GM12878 (cell line): ENCODE results near the gene CCIN. TPM values are rescaled to one million over a fixed set of nuclear protein-coding genes. Genes with fewer than 3 reads are reported as not detected.

Source experiments
- ATAC-seq: fragments of 200-7000 bp; cut with Tn5 transposase; 3 replicates; pipeline ENCODE4 v1.9.1; 2020; ENCODE audit warnings: mild to moderate bottlenecking, moderate library complexity
- BruUV-seq: library from RNA; stranded (reverse); fragments of 400-500 nt; replicated peaks from 2 replicates; lab custom pipeline; 2021; lab: Mats Ljungman, UMichigan
- CTCF ChIA-PET: fragments of 300-600 bp; sonication (Branson Sonifier 250); formaldehyde crosslinking; extraction: SDS; loops from one replicate; lab custom pipeline; 2021; ENCODE audit warnings: inconsistent platforms; lab: Yijun Ruan, JAX
- POLR2A ChIA-PET: fragments of 350-600 bp; formaldehyde crosslinking; extraction: SDS; loops from one replicate; lab custom pipeline; 2021; ENCODE audit warnings: inconsistent platforms; lab: Charles Lee
- RAD21 ChIA-PET: fragments of 300-600 bp; sonication (Branson Sonifier 250); formaldehyde crosslinking; loops from one replicate; lab custom pipeline; 2023; ENCODE audit warnings: antibody characterized with exemption; ENCODE audit not compliant: unreplicated experiment; lab: Charles Lee
- SMC1A ChIA-PET: fragments of 300-600 bp; sonication (Branson Sonifier 250); formaldehyde crosslinking; loops from one replicate; lab custom pipeline; 2023; ENCODE audit not compliant: unreplicated experiment, uncharacterized antibody; lab: Charles Lee
- DNase-seq: peaks from one replicate; pipeline ENCODE4 v3.0.0-alpha.2; 2011; ENCODE audit warnings: low read depth, low spot score
- FAIRE-seq: peaks from 3 replicates; lab custom pipeline; 2011; peaks lifted over from hg19 to GRCh38; lab: Jason Lieb, UNC
- H2AFZ ChIP-seq: 2 replicates; pipeline ENCODE4 v1.6.0; 2011; ENCODE audit warnings: low read depth, low read length, control low read depth; ENCODE audit not compliant: control insufficient read depth
- H3K27ac ChIP-seq: 2 replicates; pipeline ENCODE4 v1.5.1; 2011; ENCODE audit warnings: control low read depth; ENCODE audit not compliant: control insufficient read depth, insufficient read depth
- H3K27me3 ChIP-seq, 2 experiments: replicated peaks in 1 of 2; 2 replicates each; pipeline versions ENCODE4 v1.6.0 to v1.6.1; 2011; ENCODE audit warnings: low read length in 1 of 2; ENCODE audit not compliant: control insufficient read depth in 2 of 2, insufficient read depth in 2 of 2
- H3K36me3 ChIP-seq, 2 experiments: 2 replicates each; pipeline ENCODE4 v1.5.1; 2011; ENCODE audit warnings: low read length in 1 of 2; ENCODE audit not compliant: control insufficient read depth in 2 of 2, insufficient read depth in 2 of 2
- H3K4me1 ChIP-seq: 2 replicates; pipeline ENCODE4 v1.6.1; 2011; ENCODE audit warnings: mild to moderate bottlenecking, low read length, moderate library complexity, mixed read lengths; ENCODE audit not compliant: control insufficient read depth, insufficient read depth
- H3K4me2 ChIP-seq: 2 replicates; pipeline ENCODE4 v1.6.0; 2011; ENCODE audit warnings: control low read depth; ENCODE audit not compliant: control insufficient read depth, insufficient read depth
- H3K4me3 ChIP-seq: fragments of 200-600 bp; sonication (generic); 2 replicates; pipeline ENCODE4 v1.5.1; 2016
- H3K79me2 ChIP-seq: 2 replicates; pipeline ENCODE4 v1.6.0; 2011; ENCODE audit warnings: low read length; ENCODE audit not compliant: control insufficient read depth, insufficient read depth
- H3K9ac ChIP-seq: 2 replicates; pipeline ENCODE4 v1.8.0; 2011; ENCODE audit warnings: low read length, control low read depth, mixed read lengths; ENCODE audit not compliant: control insufficient read depth, insufficient read depth
- H3K9me3 ChIP-seq: replicated peaks from 3 replicates; pipeline ENCODE4 v1.5.1; 2011; ENCODE audit warnings: mild to moderate bottlenecking, low read length; ENCODE audit not compliant: control insufficient read depth, insufficient read depth
- H4K20me1 ChIP-seq: 2 replicates; pipeline ENCODE4 v1.6.0; 2011; ENCODE audit not compliant: control insufficient read depth, insufficient read depth
- CHD1 ChIP-seq: IDR thresholded peaks from 2 replicates; pipeline ENCODE4 v1.6.1; 2012; ENCODE audit warnings: low read depth, low read length, improper control_type of control experiment
- SPI1 ChIP-seq: IDR thresholded peaks from 2 replicates; pipeline ENCODE4 v1.6.1; 2011; ENCODE audit warnings: low read depth, mild to moderate bottlenecking, low read length, moderate library complexity, borderline replicate concordance; ENCODE audit not compliant: insufficient read depth
- SREBF1 ChIP-seq: IDR thresholded peaks from 2 replicates; pipeline ENCODE4 v1.6.1; 2012; ENCODE audit warnings: mild to moderate bottlenecking, low read length
- SUPT20H ChIP-seq: IDR thresholded peaks from 2 replicates; pipeline ENCODE4 v1.6.1; 2011; ENCODE audit warnings: low read depth, mild to moderate bottlenecking, low read length, moderate library complexity, borderline replicate concordance; ENCODE audit not compliant: control insufficient read depth
- ZNF217 ChIP-seq: fragments of 450-650 bp; IDR thresholded peaks from 2 replicates; pipeline ENCODE4 v1.6.1; 2017; ENCODE audit warnings: antibody characterized with exemption, mild to moderate bottlenecking
- WGBS: methylation state at CpG from one replicate; pipeline ENCODE4 v1.1.6; 2016; ENCODE audit warnings: low lambda C conversion rate; ENCODE audit not compliant: insufficient replicate concordance, insufficient coverage; ENCODE audit errors: missing lambda C conversion rate; 5-methylcytosine and 5-hydroxymethylcytosine counted together
- in situ Hi-C: fragments of 300-500 bp; cut with MboI; formaldehyde crosslinking; loops from 9 replicates; pipeline ENCODE4 v1.14.3; 2018; ENCODE audit warnings: mixed read lengths
- intact Hi-C: fragments of 100-400 bp; cut with micrococcal nuclease; formaldehyde crosslinking; loops from one replicate; pipeline ENCODE4 v1.14.2; 2022; ENCODE audit not compliant: unreplicated experiment
- polyA plus RNA-seq, 11 experiments: library from polyadenylated mRNA; depleted of rRNA in 4 of 11; unstranded in 6 of 11; stranded (reverse) in 5 of 11; fragments of >200 nt; fragmentation: Nextera tagmentation in 4 of 11; fragmentation: Illumina TruSeq in 1 of 11; extraction: Ambion mirVana in 4 of 11; extraction: Trizol in 1 of 11; gene quantifications; 1 replicate in 1 of 11; 2 replicates in 10 of 11; pipeline versions ENCODE4 v1.2.1 to v1.2.3, GENCODE V29; 2011 to 2016; ENCODE audit warnings: inconsistent platforms in 2 of 11, missing spikeins in 2 of 11, low read depth in 1 of 11
- total RNA-seq, 4 experiments: library from RNA; depleted of rRNA in 3 of 4; stranded (reverse); fragments of >200 nt in 3 of 4; fragmentation: Illumina TruSeq in 1 of 4; extraction: Trizol in 1 of 4; gene quantifications; 2 replicates each; pipeline versions ENCODE4 v1.2.1 to v1.2.3, GENCODE V29; 2013 to 2021
- TF ChIP-seq, protein P1 (sequence below): IDR thresholded peaks from 2 replicates; pipeline ENCODE4 v1.6.1; 2011; ENCODE audit warnings: mild to moderate bottlenecking, low read depth, low read length, moderate library complexity; ENCODE audit not compliant: insufficient replicate concordance
- TF ChIP-seq, protein P2 (sequence below): fragments of 450-650 bp; IDR thresholded peaks from 2 replicates; pipeline ENCODE4 v1.6.1; 2017; ENCODE audit warnings: mild to moderate bottlenecking, moderate library complexity

Gene CCIN
- total and polyA plus RNA-seq, 10 of the 15 experiments (the other 5 are each of a cell fraction or from before 2014, with no cell fraction given), result not detected

DNA sequence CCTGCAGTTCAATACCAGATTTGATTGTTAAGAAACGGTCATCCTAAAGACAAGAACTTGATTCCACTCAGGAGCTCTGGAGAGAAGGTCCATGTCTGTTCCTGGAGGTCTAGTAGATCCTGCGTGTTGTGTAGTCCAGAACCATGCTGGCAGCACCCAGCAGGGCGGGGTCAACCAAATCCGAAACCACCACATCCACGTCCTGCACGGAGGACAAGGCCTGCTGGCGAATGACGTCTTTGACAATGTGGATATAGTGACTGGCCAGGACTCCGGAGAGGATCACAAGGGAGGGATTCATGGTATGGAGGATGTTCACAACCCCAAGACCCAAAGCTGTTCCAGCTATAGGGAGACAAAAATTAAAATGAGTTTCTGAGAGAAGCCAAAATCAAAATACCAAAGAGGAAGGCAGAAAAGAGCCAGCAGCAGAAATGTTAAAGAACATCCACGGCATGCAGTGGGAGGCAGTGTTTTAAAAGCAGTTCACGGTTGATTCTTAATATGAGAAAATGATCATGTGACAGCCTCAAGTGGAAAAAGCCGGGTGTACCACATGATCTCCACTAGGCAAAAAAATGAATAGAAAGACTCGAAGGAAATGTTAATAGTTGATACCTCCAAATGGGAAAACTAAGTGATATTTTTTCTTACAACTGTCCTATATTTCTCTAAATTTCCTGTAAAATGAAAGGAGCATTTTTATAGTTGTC lies 48.2 kb downstream of the CCIN start (continued):
- TF ChIP-seq SPI1, result no peak

DNA sequence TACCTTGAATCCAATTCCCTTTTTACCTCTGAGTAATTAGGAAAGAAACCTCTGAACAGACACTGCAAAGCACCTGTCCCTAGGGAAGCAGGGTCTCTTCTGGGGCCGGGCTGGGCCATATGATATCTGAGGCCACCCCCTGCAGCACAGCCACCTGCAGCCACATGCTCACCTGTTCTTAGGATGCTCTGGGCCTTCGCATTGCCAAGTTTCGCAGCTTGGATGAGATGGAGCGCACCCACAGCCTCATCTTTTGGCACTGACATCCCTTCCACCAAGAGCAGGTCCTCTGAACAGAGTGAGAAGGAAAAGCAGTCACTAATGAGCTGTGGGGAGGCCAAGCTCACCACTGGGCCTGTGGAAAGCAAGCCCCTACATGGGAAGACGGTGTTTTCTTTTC lies 48.8 kb downstream of the CCIN start:
- intact Hi-C loops (no loop called here), in situ Hi-C loops (no loop called here)
- DNase-seq (no peak), ATAC-seq (no peak), FAIRE-seq (no peak)
- SMC1A ChIA-PET, result interaction anchor here (0.5 kb wide), 1 partner anchor 1245 kb away, joined by 3 read pairs; no protein-coding TSS in a partner anchor
- RAD21 ChIA-PET, result no interaction called here
- H3K9me3 ChIP-seq, result peaks cover under 1% of the 10 kb centered on the region; the same call in 1 of the 3 replicates
- CTCF ChIA-PET, result interaction anchor here (0.8 kb wide), 1 partner anchor 15 kb away, joined by 3 read pairs; no protein-coding TSS in a partner anchor
- H3K9ac ChIP-seq, result no peak overlapping the region
- no peak overlapping the region for H3K4me3 ChIP-seq
- no peaks in the 10 kb centered on the region for H4K20me1 ChIP-seq
- BruUV-seq, result no TSS peak
- H3K27ac ChIP-seq, result no peak overlapping the region
- H3K79me2 ChIP-seq, result no peaks in the 10 kb centered on the region
- POLR2A ChIA-PET, result no interaction called here
- no peak overlapping the region for H2AFZ ChIP-seq
- no peaks in the 10 kb centered on the region for H3K27me3 ChIP-seq
- 77% methylated on average over 5 of the region's 5 CpGs for WGBS
- peaks cover 22 to 40% of the 10 kb centered on the region in 2 experiments for H3K36me3 ChIP-seq
- H3K4me1 ChIP-seq, result no peaks in the 10 kb centered on the region
- TF ChIP-seq, protein P1, sequence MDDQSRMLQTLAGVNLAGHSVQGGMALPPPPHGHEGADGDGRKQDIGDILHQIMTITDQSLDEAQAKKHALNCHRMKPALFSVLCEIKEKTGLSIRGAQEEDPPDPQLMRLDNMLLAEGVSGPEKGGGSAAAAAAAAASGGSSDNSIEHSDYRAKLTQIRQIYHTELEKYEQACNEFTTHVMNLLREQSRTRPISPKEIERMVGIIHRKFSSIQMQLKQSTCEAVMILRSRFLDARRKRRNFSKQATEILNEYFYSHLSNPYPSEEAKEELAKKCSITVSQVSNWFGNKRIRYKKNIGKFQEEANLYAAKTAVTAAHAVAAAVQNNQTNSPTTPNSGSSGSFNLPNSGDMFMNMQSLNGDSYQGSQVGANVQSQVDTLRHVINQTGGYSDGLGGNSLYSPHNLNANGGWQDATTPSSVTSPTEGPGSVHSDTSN, result no peak
- no peak for TF ChIP-seq SREBF1
- TF ChIP-seq, protein P2, sequence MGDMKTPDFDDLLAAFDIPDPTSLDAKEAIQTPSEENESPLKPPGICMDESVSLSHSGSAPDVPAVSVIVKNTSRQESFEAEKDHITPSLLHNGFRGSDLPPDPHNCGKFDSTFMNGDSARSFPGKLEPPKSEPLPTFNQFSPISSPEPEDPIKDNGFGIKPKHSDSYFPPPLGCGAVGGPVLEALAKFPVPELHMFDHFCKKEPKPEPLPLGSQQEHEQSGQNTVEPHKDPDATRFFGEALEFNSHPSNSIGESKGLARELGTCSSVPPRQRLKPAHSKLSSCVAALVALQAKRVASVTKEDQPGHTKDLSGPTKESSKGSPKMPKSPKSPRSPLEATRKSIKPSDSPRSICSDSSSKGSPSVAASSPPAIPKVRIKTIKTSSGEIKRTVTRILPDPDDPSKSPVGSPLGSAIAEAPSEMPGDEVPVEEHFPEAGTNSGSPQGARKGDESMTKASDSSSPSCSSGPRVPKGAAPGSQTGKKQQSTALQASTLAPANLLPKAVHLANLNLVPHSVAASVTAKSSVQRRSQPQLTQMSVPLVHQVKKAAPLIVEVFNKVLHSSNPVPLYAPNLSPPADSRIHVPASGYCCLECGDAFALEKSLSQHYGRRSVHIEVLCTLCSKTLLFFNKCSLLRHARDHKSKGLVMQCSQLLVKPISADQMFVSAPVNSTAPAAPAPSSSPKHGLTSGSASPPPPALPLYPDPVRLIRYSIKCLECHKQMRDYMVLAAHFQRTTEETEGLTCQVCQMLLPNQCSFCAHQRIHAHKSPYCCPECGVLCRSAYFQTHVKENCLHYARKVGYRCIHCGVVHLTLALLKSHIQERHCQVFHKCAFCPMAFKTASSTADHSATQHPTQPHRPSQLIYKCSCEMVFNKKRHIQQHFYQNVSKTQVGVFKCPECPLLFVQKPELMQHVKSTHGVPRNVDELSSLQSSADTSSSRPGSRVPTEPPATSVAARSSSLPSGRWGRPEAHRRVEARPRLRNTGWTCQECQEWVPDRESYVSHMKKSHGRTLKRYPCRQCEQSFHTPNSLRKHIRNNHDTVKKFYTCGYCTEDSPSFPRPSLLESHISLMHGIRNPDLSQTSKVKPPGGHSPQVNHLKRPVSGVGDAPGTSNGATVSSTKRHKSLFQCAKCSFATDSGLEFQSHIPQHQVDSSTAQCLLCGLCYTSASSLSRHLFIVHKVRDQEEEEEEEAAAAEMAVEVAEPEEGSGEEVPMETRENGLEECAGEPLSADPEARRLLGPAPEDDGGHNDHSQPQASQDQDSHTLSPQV, result no peak
- TF ChIP-seq CHD1, result no peak
- no peak for TF ChIP-seq ZNF217
- TF ChIP-seq SUPT20H, result no peak
- no peak overlapping the region for H3K4me2 ChIP-seq
